SU-DHL-6 (cell line): Measurements from ENCODE around the gene ARHGAP8.

Source experiments
- CTCF ChIP-seq: fragments of 200-600 bp; sonication (generic); IDR thresholded peaks from one replicate; pipeline ENCODE4 v1.5.1; 2017; ENCODE audit warnings: antibody characterized with exemption, mild to moderate bottlenecking, low read length, moderate library complexity; ENCODE audit not compliant: insufficient read depth, poor library complexity, severe bottlenecking
- EZH2phosphoT487 ChIP-seq: fragments of 200-600 bp; sonication (generic), shearing (Covaris generic); conservative IDR thresholded peaks from 2 replicates; pipeline ENCODE4 v1.6.1; 2018; ENCODE audit warnings: mild to moderate bottlenecking, antibody characterized with exemption, low read length, moderate library complexity, mixed read lengths

- TF ChIP-seq CTCF, result no peak
- TF ChIP-seq EZH2phosphoT487, result no peak
Measured at GRCh38 chr22:44755956-44756361, 3.6 kb downstream of the ARHGAP8 start.
